CD4-positive, alpha-beta T cell treated with Interleukin-4 for 4 hours (primary cell): ENCODE data around the gene ZEB2.
A peak's percentile ranks its signal among the peaks of the same experiment; 100 is the strongest.

Source experiments
- DNase-seq: peaks from one replicate; pipeline ENCODE4 v3.0.0-alpha.2; 2020

The ZEB2 gene

GRCh38 chr2:144493027-144493809 lies 26.7 kb downstream of the ZEB2 start:
- no peak for DNase-seq

- no peak for DNase-seq
Observed at GRCh38 chr2:144490857-144491256, 29.1 kb downstream of the ZEB2 start.

- peak; percentile 37 for DNase-seq
Observed at GRCh38 chr2:144490017-144490416, 29.9 kb downstream of the ZEB2 start.

GRCh38 chr2:144489315-144489916 lies 30.5 kb downstream of the ZEB2 start:
- DNase-seq, result no peak

GRCh38 chr2:144484201-144484948 lies 35.5 kb downstream of the ZEB2 start:
- no peak for DNase-seq

GRCh38 chr2:144481666-144482065 lies 38.3 kb downstream of the ZEB2 start:
- DNase-seq, result no peak

GRCh38 chr2:144481109-144481508 lies 38.8 kb downstream of the ZEB2 start:
- no peak for DNase-seq

GRCh38 chr2:144480285-144480684 lies 39.6 kb downstream of the ZEB2 start:
- no peak for DNase-seq

- no peak for DNase-seq
Observed at GRCh38 chr2:144479659-144480058, 40.3 kb downstream of the ZEB2 start.

GRCh38 chr2:144479138-144479537 lies 40.8 kb downstream of the ZEB2 start:
- DNase-seq, result no peak

GRCh38 chr2:144477957-144478311 lies 42.0 kb downstream of the ZEB2 start:
- no peak for DNase-seq

- no peak for DNase-seq
Observed at GRCh38 chr2:144477281-144477956, 42.5 kb downstream of the ZEB2 start.

- DNase-seq, result no peak
Observed at GRCh38 chr2:144476682-144477081, 43.2 kb downstream of the ZEB2 start.

GRCh38 chr2:144475569-144476275 lies 44.2 kb downstream of the ZEB2 start:
- DNase-seq, result no peak

GRCh38 chr2:144475044-144475443 lies 44.9 kb downstream of the ZEB2 start:
- peak; percentile 30 for DNase-seq

GRCh38 chr2:144474017-144474416 lies 45.9 kb downstream of the ZEB2 start:
- no peak for DNase-seq

- DNase-seq, result no peak
Observed at GRCh38 chr2:144472911-144473310, 47.0 kb downstream of the ZEB2 start.

GRCh38 chr2:144472046-144472412 lies 47.9 kb downstream of the ZEB2 start:
- DNase-seq, result no peak

GRCh38 chr2:144471305-144472045 lies 48.4 kb downstream of the ZEB2 start:
- no peak for DNase-seq

GRCh38 chr2:144470816-144471215 lies 49.1 kb downstream of the ZEB2 start:
- no peak for DNase-seq

GRCh38 chr2:144470334-144470733 lies 49.6 kb downstream of the ZEB2 start:
- no peak for DNase-seq

GRCh38 chr2:144469798-144470197 lies 50.1 kb downstream of the ZEB2 start:
- no peak for DNase-seq
